Adipocyte (in vitro differentiated cells): ENCODE data around the gene SMARCC2.
"Not testable (repeated sequence)": the region's sequence is repeated elsewhere in the genome, so short reads cannot be mapped to it uniquely, and the experiment has no call there.

Experiments
- DNase-seq: peaks from one replicate; pipeline ENCODE4 v3.0.0-alpha.2; 2015; ENCODE audit warnings: low read depth
- H3K27me3 ChIP-seq: replicated peaks from 2 replicates; pipeline ENCODE4 v1.7.0; 2013; ENCODE audit warnings: mild to moderate bottlenecking, low read length, moderate library complexity; ENCODE audit not compliant: control insufficient read depth, insufficient read depth
- H3K36me3 ChIP-seq: 2 replicates; pipeline ENCODE4 v1.7.0; 2013; ENCODE audit warnings: low read length, mild to moderate bottlenecking, moderate library complexity; ENCODE audit not compliant: control insufficient read depth, insufficient read depth, severe bottlenecking
- H3K4me1 ChIP-seq: 2 replicates; pipeline ENCODE4 v1.7.0; 2013; ENCODE audit warnings: mild to moderate bottlenecking, low read length, moderate library complexity; ENCODE audit not compliant: control insufficient read depth, insufficient read depth
- H3K4me3 ChIP-seq: 2 replicates; pipeline ENCODE4 v1.7.0; 2013; ENCODE audit warnings: mild to moderate bottlenecking, low read length, moderate library complexity
- H3K9ac ChIP-seq: 2 replicates; pipeline ENCODE4 v1.7.0; 2013; ENCODE audit warnings: mild to moderate bottlenecking, low read length, moderate library complexity
- H3K9me3 ChIP-seq: 2 replicates; pipeline ENCODE4 v1.7.0; 2013; ENCODE audit warnings: mild to moderate bottlenecking, low read length, moderate library complexity; ENCODE audit not compliant: control insufficient read depth

The SMARCC2 gene

GRCh38 chr12:56156464-56157200 lies 32.7 kb downstream of the SMARCC2 start:
- H3K9me3 ChIP-seq, H3K27me3 ChIP-seq, DNase-seq: not testable (repeated sequence)
- H3K4me3 ChIP-seq, result peak overlapping the region; percentile 81
- peak overlapping the region; percentile 86 for H3K9ac ChIP-seq
- peaks cover 24% of the 10 kb centered on the region for H3K36me3 ChIP-seq
- peaks cover 40% of the 10 kb centered on the region for H3K4me1 ChIP-seq

- Histone ChIP-seq H3K9ac (no peak overlapping the region), H3K9me3 (no peaks in the 10 kb centered on the region), H3K4me1 (peaks cover 38% of the 10 kb centered on the region), H3K27me3 (no peaks in the 10 kb centered on the region), H3K4me3 (no peak overlapping the region), H3K36me3 (peaks cover 11% of the 10 kb centered on the region)
- DNase-seq, result no peak
Observed at GRCh38 chr12:56155256-56155845, 33.9 kb downstream of the SMARCC2 start.

GRCh38 chr12:56154818-56155217 lies 34.5 kb downstream of the SMARCC2 start:
- Histone ChIP-seq H3K4me3 (no peak overlapping the region), H3K27me3 (no peaks in the 10 kb centered on the region)

GRCh38 chr12:56154246-56154771 lies 35.0 kb downstream of the SMARCC2 start:
- H3K4me3 ChIP-seq, result no peak overlapping the region

More at GRCh38 chr12:56154818-56155217, 34.5 kb downstream of the SMARCC2 start:
- Histone ChIP-seq H3K9ac (no peak overlapping the region), H3K4me1 (peaks cover 33% of the 10 kb centered on the region), H3K9me3 (no peaks in the 10 kb centered on the region), H3K36me3 (peaks cover 6% of the 10 kb centered on the region)
- no peak for DNase-seq

GRCh38 chr12:56153678-56154065 lies 35.6 kb downstream of the SMARCC2 start:
- H3K36me3 ChIP-seq, result no peaks in the 10 kb centered on the region
- peak overlapping the region; percentile 95 for H3K9ac ChIP-seq
- DNase-seq, result no peak
- no peaks in the 10 kb centered on the region for H3K27me3 ChIP-seq
- H3K4me1 ChIP-seq, result peaks cover 30% of the 10 kb centered on the region
- no peaks in the 10 kb centered on the region for H3K9me3 ChIP-seq
- peak overlapping the region; percentile 92 for H3K4me3 ChIP-seq

More at GRCh38 chr12:56154246-56154771, 35.0 kb downstream of the SMARCC2 start:
- no peak for DNase-seq
- peaks cover under 1% of the 10 kb centered on the region for H3K36me3 ChIP-seq
- H3K9me3 ChIP-seq, result no peaks in the 10 kb centered on the region
- peaks cover 30% of the 10 kb centered on the region for H3K4me1 ChIP-seq
- no peak overlapping the region for H3K9ac ChIP-seq
- no peaks in the 10 kb centered on the region for H3K27me3 ChIP-seq

GRCh38 chr12:56152756-56153677 lies 36.3 kb downstream of the SMARCC2 start:
- Histone ChIP-seq H3K9me3 (no peaks in the 10 kb centered on the region), H3K36me3 (no peaks in the 10 kb centered on the region), H3K27me3 (no peaks in the 10 kb centered on the region), H3K9ac (peak overlapping the region; percentile 95), H3K4me1 (peaks cover 37% of the 10 kb centered on the region), H3K4me3 (peak overlapping the region; percentile 92)
- DNase-seq, result no peak

- Histone ChIP-seq H3K27me3 (no peaks in the 10 kb centered on the region), H3K4me1 (peaks cover 38% of the 10 kb centered on the region), H3K4me3 (peak within 1 kb of the TSS; percentile 92), H3K9me3 (no peaks in the 10 kb centered on the region), H3K36me3 (no peaks in the 10 kb centered on the region), H3K9ac (peak within 1 kb of the TSS; percentile 95)
- DNase-seq, result peak; percentile 98
Observed at GRCh38 chr12:56152132-56152755, 37.0 kb downstream of the SMARCC2 start, which contains the start of gene MYL6B. Gene MYL6B (plus strand): TSS chr12:56152587. CDS start chr12:56153919, 1,332 bp downstream.

GRCh38 chr12:56151672-56152131 lies 37.6 kb downstream of the SMARCC2 start:
- Histone ChIP-seq H3K4me3 (peak overlapping the region; percentile 92), H3K36me3 (no peaks in the 10 kb centered on the region), H3K9ac (peak overlapping the region; percentile 95), H3K9me3 (no peaks in the 10 kb centered on the region), H3K4me1 (peaks cover 42% of the 10 kb centered on the region), H3K27me3 (no peaks in the 10 kb centered on the region)
- peak; percentile 29 for DNase-seq

- DNase-seq, result peak; percentile 56
Observed at GRCh38 chr12:56150563-56150962, 38.7 kb downstream of the SMARCC2 start.

More at GRCh38 chr12:56150563-56150962, 38.7 kb downstream of the SMARCC2 start:
- Histone ChIP-seq H3K36me3 (no peaks in the 10 kb centered on the region), H3K9ac (peak overlapping the region; percentile 1), H3K4me3 (no peak overlapping the region), H3K27me3 (no peaks in the 10 kb centered on the region), H3K9me3 (no peaks in the 10 kb centered on the region), H3K4me1 (peaks cover 50% of the 10 kb centered on the region)
